GM12892 (cell line): ENCODE results near the gene DCAKD.

Experiments
- POLR2A ChIP-seq: IDR thresholded peaks from 2 replicates; pipeline ENCODE4 v1.6.1; 2011; ENCODE audit warnings: low read depth, low read length, control low read depth
- POLR2AphosphoS5 ChIP-seq: IDR thresholded peaks from 2 replicates; pipeline ENCODE4 v1.6.1; 2011; ENCODE audit warnings: low read depth, low read length, control low read depth
- TAF1 ChIP-seq: IDR thresholded peaks from 2 replicates; pipeline ENCODE4 v1.6.1; 2011; ENCODE audit warnings: low read depth, mild to moderate bottlenecking, control low read depth, low read length, borderline replicate concordance

GRCh38 chr17:45060382-45060796, 9.0 kb upstream of the DCAKD start:
- no peak for TF ChIP-seq POLR2A
- no peak for TF ChIP-seq TAF1
- no peak for TF ChIP-seq POLR2AphosphoS5
